Left renal pelvis (tissue), 4 donors: ENCODE data around the gene KLLN. TPM values are rescaled to one million over a fixed set of nuclear protein-coding genes. Genes with fewer than 3 reads are reported as not detected.
"Not testable (repeated sequence)": the region's sequence is repeated elsewhere in the genome, so short reads cannot be mapped to it uniquely, and the experiment has no call there.

Experiments used
- DNase-seq, 4 donors: peaks; one replicate each; pipeline ENCODE4 v3.0.0-alpha.2; 2013; ENCODE audit warnings: low read depth in 4 of 4, low spot score in 3 of 4
- polyA plus RNA-seq, 4 donors: library from polyadenylated mRNA; unstranded; fragments of 120-200 nt; gene quantifications; one replicate each; pipeline ENCODE4 v1.2.1, GENCODE V29; 2013; ENCODE audit not compliant: insufficient read length in 4 of 4

KLLN gene
- polyA plus RNA-seq, 4 donors = 0.48 to 1.9 (median 1.4) TPM

DNA sequence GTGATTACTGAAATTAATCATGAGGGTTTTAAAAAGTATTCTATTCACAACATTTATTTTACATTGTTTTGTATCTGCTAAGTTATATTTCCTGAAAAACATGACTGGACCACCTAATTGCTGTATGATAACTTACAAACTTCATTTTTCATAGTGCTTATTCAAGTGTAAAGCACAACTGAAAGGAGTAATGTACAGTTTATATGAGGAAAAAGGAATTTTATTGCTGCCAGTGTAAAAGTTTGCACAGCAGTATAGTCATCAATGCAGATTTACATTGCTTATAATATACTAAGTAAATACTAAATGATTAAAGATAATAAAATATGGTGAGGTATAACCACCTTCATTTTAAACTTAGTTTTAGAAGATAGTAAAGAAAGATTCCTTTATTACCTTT lies 4.1 kb upstream of the KLLN start:
- no peak for DNase-seq

DNA sequence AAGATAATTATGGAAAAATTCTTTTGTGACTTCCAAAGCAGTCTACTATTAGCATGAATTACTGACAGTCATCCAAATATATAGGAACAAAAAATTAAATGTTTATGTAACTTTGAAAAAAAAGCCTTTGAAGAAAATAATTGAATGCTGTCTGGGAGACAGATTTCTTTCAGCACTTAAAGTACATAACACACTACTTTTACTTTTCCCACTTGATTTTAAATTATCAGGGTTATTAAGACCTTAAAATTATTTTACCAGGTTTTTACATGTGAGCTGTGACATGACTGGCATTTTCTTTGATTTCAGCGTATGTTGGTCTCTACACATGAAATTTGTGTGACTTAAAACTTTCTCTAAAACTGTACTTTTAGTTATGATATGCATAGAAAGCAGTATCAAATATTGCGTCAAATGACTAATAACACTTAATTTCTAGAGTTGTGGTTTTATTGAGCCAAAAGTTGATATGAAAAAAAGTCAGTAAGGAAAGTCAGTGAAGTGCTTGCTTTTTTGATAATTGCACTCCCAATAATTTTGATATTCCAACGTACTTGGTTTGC lies 3.2 kb upstream of the KLLN start:
- DNase-seq = no peak

DNA sequence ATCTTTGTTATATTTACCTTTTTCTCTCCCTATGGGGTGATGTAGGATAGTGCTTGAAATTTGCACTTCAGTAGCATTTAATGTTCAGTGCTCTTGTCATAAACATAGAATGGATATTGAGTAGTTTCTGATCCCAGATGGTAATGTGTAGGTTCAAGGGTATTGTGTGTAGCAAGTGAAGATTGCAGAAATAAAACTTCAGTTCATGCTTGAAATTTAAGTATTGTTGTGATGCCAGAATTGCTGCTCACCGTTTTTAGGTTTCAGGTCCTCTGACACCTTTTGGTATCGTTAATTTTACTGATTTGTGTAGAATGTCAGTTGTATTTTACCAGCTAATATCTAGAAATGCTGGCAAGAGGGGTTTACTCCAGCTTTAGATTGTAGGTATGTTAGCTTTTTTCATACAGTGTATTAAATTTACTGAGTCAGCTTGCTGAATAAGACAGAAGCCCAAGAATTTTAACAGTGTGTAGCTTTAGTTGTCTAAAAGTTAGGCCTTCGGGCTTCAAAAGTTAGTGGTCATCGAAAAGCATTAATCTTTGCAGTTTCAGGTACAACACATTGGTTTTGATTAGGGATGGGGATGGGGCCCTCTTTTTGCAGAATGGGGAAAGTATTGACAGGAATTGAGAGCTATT lies 2.0 kb upstream of the KLLN start:
- DNase-seq = no peak

DNA sequence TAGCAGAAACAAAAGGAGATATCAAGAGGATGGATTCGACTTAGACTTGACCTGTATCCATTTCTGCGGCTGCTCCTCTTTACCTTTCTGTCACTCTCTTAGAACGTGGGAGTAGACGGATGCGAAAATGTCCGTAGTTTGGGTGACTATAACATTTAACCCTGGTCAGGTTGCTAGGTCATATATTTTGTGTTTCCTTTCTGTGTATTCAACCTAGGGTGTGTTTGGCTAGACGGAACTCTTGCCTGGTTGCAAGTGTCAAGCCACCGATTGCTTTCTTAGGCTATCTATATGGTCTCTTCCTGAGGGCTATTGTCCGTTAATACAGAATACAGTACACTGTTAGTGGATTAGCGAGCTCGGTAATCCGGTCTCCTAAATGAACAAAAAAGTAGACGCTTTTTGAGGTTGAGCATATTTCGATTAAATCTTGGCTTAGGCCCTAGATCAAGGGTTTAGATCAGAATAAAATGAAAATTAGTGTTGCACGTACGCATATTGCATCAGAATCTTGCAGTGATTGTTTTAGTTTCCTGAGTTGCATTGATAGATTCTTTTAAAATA lies 1.2 kb upstream of the KLLN start:
- no peak for DNase-seq

DNA sequence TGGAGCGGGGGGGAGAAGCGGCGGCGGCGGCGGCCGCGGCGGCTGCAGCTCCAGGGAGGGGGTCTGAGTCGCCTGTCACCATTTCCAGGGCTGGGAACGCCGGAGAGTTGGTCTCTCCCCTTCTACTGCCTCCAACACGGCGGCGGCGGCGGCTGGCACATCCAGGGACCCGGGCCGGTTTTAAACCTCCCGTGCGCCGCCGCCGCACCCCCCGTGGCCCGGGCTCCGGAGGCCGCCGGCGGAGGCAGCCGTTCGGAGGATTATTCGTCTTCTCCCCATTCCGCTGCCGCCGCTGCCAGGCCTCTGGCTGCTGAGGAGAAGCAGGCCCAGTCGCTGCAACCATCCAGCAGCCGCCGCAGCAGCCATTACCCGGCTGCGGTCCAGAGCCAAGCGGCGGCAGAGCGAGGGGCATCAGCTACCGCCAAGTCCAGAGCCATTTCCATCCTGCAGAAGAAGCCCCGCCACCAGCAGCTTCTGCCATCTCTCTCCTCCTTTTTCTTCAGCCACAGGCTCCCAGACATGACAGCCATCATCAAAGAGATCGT lies 690 bp upstream of the KLLN start:
- not testable (repeated sequence) for DNase-seq

DNA sequence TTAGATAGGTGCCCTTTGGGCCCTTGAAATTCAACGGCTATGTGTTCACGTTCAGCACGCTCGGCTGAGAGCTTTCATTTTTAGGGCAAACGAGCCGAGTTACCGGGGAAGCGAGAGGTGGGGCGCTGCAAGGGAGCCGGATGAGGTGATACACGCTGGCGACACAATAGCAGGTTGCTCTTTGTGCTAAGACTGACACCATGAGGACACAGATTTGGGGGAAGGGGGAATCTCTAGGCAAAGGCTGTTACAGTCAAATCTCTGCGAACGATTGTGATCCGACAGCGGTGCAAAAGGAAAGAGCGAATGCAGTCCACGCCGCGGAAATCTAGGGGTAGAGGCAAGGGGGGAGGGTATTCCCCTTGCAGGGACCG lies 667 bp downstream of the KLLN start:
- no peak for DNase-seq

DNA sequence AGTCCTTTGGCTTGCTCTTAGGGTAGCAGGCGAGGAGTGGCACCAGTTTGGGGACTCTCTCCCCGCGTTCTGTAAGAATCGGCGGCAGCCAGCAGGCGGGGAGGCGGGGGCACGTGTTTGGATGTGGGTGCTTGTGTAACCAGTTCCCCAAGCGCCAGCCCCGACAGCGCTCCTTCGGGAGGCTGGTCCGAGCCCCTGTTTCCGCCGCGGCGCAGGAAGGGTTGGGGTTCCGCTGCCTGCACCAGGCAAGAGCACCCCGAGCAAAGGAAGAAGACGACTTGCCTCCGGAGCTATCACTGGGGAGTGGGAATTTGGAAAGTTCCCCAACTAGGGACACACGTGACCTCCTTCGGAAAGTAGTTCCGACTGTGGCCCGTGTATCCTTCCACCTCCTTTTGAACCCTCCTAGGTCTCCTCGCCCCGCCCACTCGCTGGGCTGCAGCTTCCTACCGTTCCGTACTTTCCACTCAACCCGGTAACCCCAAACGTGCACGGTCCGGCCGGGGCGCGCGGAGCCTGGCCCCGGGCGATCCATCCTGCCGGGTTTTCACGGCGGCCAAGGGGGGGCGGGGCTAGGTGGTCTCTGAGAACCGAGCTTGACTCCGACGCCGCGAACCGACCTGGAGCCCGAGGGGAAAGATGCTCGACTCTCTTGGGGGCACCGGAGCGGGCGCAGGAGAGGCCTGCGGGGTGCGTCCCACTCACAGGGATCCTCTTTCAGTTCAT lies 1.2 kb downstream of the KLLN start:
- peak; percentile 96 to 97 (median 96) for DNase-seq

DNA sequence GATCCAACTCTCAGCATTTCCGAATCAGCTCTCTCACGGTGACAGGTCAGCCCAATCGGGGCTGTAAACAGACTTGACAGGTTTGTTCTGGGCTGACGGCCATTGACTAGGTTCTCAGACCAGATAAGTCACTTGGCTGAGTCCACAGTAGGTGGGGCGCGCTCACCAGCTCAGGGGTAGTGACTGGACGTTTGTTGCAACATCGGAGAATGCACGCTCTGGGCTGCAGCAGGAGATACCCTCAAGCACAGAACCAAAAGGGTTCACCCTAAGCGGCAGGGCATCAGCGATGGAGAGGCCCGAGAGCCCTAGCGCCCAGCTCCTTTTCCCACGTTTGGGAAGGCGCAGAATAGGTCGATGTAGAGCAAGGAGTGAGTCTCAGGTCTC lies 1.8 kb downstream of the KLLN start:
- no peak for DNase-seq

DNA sequence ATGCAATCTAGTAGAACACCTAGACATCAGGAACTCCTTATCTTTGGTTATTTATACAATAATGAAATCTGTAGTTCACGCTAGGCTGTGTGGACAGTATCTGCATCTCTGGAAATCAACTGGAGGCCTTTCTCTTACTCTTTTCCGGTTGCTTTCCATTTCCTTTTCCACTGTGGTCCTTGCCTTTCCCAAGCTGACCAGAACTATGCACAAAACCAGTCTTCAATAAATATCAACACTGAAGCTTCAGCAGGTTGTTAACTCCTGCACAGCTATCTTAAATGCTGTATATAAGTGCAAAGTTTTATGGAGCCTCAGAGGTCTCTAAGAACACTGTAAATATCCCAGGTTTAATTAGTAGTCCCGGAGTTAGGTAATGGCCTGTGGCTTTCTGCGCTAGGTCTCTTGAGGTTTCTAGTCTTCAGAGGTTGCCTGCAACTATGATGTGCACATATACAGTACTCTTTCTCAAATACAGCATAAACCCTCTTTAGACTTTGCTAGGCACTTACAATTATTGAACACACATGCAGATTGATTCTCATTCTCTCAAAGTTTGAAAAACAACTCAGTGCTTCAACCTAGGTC lies 2.4 kb downstream of the KLLN start:
- no peak for DNase-seq

DNA sequence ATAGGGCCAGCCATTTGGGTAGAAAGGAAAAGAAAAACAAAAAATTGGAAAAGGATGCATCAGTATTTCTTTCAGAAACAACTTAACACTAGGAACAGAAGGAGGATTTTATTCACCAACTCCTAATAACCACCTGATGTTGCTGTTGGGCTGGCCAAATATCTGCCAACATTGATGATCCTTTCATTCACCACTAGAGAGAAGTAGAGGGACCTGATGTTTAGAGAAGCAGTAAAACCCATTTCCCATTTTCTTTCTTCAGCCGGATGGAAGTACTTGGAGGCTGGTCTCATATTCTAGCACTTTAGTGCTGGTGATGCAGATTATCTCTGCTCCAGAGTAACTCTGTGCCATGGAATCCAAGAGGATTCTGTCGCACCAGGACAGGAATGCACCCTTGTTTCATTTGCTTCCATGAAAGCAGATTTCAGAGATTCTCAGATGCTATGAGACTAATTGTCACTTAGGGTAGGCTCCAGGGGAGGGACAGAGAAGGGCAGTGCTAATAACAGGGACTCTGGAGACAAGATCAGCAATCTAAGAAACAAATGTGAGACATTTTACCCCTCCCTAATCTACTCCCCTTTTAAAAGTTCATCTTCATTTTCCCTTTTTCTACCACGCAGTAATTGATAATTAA lies 3.1 kb downstream of the KLLN start:
- no peak for DNase-seq

DNA sequence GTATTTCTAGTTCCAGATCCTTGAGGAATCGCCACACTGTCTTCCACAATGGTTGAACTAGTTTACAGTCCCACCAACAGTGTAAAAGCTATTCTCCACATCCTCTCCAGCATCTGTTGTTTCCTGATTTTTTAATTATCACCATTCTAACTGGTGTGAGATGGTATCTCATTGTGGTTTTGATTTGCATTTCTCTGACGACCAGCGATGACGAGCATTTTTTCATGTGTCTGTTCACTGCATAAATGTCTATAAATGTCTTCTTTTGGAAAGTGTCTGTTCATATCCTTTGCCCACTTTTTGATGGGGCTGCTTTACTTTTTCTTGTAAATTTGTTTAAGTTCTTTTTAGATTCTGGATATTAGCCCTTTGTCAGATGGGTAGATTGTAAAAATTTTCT lies 7.7 kb downstream of the KLLN start:
- DNase-seq = not testable (repeated sequence)

DNA sequence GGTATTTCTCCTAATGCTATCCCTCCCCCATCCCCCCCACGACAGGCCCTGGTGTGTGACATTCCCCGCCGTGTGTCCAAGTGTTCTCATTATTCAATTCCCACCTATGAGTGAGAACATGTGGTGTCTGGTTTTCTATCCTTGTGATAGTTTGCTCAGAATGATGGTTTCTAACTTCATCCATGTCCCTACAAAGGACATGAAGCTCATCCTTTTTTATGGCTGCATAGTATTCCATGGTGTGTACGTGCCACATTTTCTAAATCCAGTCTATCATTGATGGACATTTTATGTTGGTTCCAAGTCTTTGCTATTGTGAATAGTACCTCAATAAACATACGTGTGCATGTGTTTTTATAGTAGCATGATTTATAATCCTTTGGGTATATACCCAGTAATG lies 8.1 kb downstream of the KLLN start:
- not testable (repeated sequence) for DNase-seq

DNA sequence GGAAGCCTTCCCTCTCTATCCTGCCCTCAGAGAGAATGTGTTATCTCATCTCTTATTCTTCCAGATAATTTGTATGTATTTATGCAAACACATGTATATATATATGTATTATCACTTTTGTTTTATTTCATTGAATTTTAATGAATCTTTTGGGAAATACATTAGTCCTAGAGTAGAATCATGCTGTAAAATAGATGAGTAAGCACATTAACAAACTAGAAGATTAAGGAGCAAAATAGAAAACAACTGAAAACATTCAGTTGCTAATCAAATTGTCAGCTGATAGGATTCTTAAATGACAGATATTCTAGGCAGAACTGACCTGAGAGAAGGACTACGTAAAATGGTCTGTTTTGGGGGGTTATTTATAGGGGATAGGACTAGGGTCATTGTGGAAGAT lies 11.2 kb downstream of the KLLN start:
- no peak for DNase-seq

DNA sequence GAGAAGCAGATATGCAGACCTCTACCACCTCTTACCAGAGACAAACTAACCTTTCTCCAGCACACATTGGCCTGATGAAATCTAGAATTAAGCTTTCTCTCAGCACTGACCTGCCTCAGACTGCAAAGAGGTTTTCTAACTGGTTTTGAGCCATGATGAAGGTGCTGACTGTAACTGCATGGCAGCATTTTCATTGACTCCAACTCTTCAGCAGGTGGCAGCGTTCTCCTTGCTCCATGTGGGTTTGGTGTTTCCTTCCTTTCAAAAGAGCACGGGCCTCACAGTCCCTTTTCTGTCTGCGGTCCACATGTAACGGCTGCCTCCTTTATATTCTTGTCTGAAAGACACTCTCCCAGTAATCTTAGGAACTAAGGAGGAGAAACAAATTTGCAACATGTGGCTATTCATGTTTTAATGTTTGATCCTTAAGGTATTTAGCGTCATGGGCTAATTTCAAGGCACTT lies 12.6 kb downstream of the KLLN start:
- DNase-seq = no peak

DNA sequence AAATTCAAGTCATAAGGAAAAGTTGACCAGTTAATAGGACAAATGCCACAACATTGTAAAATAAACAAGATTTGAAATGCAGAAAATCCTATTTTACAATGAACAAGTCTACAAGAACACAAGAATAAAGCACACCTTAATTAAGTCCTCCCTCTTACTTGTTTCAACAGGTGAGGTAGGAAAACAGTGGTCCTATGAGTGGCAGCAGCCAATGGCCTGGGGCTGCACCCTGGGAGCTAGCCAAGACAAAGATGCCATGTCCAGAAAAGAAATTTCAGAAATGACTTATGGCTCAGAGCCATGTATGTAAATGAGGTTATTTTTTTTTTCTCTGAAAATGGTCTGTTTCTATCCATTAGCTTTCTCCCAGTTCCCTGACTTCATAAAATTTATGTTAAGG lies 14.3 kb downstream of the KLLN start:
- no peak for DNase-seq

DNA sequence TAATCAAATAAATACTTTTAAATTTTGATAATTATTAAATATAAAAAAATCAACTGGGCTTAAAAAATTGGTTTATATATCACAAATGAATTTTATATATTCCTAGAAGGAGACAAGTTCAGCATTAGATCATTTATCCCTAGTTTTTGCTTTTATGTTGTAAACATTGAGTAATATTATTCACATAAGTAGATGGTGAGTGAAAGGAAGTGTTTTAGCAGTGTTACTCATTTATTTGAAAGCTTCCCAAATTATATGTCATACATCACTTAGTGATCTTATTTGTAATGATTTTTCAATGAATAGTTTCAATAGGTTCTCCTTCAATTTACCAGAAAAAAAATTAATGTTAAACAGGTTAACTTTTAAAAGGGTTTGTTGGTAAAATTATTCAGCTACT lies 15.8 kb downstream of the KLLN start:
- DNase-seq = no peak

DNA sequence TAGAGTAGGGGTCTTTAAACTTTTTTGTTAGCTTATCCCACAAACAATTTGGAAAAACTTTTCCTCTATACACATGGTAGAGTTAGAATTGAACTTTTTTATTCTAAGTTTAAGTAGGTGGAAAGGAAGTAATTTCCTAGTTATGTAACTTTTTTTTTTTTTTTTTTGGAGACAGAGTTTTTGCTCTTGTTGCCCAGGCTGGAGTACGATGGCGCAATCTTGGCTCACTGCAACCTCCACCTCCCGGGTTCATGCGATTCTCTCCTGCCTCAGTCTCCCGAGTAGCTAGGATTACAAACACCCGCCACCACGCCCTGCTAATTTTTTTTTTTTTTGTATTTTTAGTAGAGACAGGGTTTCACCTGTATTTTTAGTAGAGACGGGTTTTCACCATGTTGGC lies 16.6 kb downstream of the KLLN start:
- DNase-seq = not testable (repeated sequence)

DNA sequence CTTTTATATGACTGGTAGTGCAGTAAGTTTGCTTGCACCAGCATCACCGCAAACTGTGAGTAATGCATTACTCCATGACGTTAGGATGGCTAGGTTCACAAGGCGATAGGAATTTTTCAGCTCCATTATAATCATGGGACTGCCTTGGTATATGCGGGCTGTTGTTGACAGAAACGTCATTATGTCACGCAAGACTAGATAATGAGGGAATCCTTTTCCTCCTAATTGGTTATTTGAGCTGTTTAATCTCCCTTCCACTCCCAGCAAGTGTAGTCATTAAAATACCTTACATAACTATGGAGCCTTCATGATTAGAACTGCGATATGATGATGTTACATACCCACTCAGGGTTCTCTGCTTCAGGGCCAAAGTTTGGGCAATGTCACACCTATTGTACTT lies 17.3 kb downstream of the KLLN start:
- no peak for DNase-seq

DNA sequence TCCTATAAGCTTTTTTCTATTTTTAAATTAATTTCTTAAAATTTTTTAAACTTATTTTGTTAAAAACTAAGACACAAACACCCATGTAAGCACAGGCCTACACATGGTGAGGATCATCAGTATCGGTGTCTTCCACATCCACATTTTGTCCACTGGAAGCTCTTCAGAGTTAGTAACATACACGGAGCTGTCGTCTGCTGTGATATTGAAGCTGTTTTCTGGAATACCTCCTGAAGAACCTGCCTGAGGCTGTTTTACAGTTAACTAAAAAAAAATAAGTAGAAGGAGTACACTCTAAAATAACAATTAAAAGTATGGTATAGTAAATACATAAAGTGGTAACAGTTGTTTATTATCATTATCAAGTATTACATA lies 17.7 kb downstream of the KLLN start:
- DNase-seq = no peak

DNA sequence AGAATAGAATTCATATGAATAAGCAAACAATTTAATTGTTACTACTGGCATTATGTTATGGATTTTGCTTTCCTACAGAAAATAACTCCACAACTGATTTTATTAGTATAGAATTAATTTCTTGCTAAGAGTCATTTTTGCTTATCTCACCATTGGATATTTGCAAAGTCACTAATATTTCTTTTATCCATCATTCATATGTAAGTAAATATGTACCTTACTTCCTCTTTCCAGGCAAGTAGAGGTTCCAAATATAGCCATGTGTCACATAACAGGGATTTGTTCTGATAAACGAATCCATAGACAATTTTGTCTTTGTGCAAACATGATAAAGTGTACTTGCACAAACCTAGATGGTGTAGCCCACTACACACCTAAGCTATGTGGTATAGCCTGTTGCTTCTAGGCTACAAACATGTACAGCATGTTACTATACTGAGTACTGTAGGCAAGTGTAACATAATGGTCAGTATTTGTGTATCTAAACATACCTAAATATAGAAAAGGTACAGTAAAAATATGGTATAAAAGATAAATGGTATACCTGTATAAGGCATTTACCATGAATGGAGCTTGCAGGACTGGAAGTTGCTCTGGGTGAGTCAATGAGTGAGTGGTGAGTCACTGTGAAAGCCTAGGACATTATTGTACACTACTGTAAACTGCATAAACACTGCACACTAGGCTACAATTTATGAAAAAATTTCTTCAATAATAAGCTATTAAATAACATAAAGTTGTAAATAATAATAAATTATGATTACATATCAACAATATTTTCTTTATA lies 18.3 kb downstream of the KLLN start:
- DNase-seq = no peak
